Thyroid gland (tissue), 4 donors: Measurements from ENCODE around the gene MED13. TPM values are rescaled to one million over a fixed set of nuclear protein-coding genes. Genes with fewer than 3 reads are reported as not detected.
"Not testable (repeated sequence)": the region's sequence is repeated elsewhere in the genome, so short reads cannot be mapped to it uniquely, and the experiment has no call there.

Experiments used
- DNase-seq, 2 donors: peaks; one replicate each; pipeline ENCODE4 v3.0.0-alpha.2; 2019
- H3K27ac ChIP-seq, 3 donors: fragments of 200-600 bp; sonication (generic); 1 replicate in 2 of 3; 2 replicates in 1 of 3; pipeline ENCODE4 v1.5.1; 2016 to 2019; ENCODE audit warnings: mild to moderate bottlenecking in 1 of 3, moderate library complexity in 1 of 3
- H3K27me3 ChIP-seq: fragments of 200-600 bp; sonication (generic); one replicate; pipeline ENCODE4 v1.5.1; 2019
- H3K36me3 ChIP-seq, 2 donors: fragments of 200-600 bp; sonication (generic); one replicate each; pipeline ENCODE4 v1.5.1; 2016 to 2019
- H3K4me1 ChIP-seq, 2 donors: fragments of 200-600 bp; sonication (generic); one replicate each; pipeline ENCODE4 v1.5.1; 2017 to 2019
- H3K4me3 ChIP-seq, 3 donors: fragments of 200-600 bp; sonication (generic); replicated peaks in 1 of 3; 1 replicate in 2 of 3; 2 replicates in 1 of 3; pipeline ENCODE4 v1.5.1; 2016; ENCODE audit warnings: mild to moderate bottlenecking in 1 of 3
- H3K9me3 ChIP-seq: fragments of 200-600 bp; sonication (generic); one replicate; pipeline ENCODE4 v1.5.1; 2017
- CTCF ChIP-seq, 6 experiments: fragments of 200-600 bp in 3 of 6; fragments of 450-650 bp in 3 of 6; sonication (generic) in 3 of 6; IDR thresholded peaks; one replicate each; pipeline ENCODE4 v1.5.1; 2016 to 2019; ENCODE audit warnings: antibody characterized with exemption in 6 of 6, mild to moderate bottlenecking in 2 of 6, inconsistent platforms in 1 of 6, moderate library complexity in 1 of 6
- POLR2A ChIP-seq, 2 donors: fragments of 450-650 bp; IDR thresholded peaks; one replicate each; pipeline ENCODE4 v1.6.1; 2017; ENCODE audit warnings: antibody characterized with exemption in 2 of 2, mild to moderate bottlenecking in 2 of 2, moderate library complexity in 1 of 2
- WGBS, 2 donors: methylation state at CpG; one replicate each; pipeline ENCODE4 v1.1.5; 2017; 5-methylcytosine and 5-hydroxymethylcytosine counted together
- intact Hi-C: fragments of 100-400 bp; cut with DNase I; formaldehyde crosslinking; loops from one replicate; pipeline ENCODE4 v1.15.1; 2023
- total RNA-seq, 4 donors: library from RNA; depleted of rRNA; stranded (reverse); fragments of >200 nt; gene quantifications; one replicate each; pipeline ENCODE4 v1.2.3, GENCODE V29; 2016

Gene MED13
- total RNA-seq, 4 donors from 2014 or later, result 58.9 to 156 (median 83.3) TPM

- no peaks in the 10 kb centered on the region for H3K27me3 ChIP-seq
- no peak overlapping the region for H3K4me3 ChIP-seq
- TF ChIP-seq POLR2A (IDR thresholded peaks at IDR 0.05) (no peak), CTCF (IDR thresholded peaks at IDR 0.05) (no peak)
- DNase-seq, result no peak
- H3K36me3 ChIP-seq, result no peaks in the 10 kb centered on the region
- H3K4me1 ChIP-seq, result no peaks in the 10 kb centered on the region
- H3K9me3 ChIP-seq, result no peaks in the 10 kb centered on the region
- intact Hi-C loops, result no loop called here
- 76 to 80% methylated on average over 1 to 3 of the region's 3 CpGs for WGBS, 2 donors
- H3K27ac ChIP-seq, result no peak overlapping the region
Measured at GRCh38 chr17:62075308-62075815, 10.3 kb upstream of the MED13 start.

- no peak overlapping the region for H3K4me3 ChIP-seq
- TF ChIP-seq CTCF (IDR thresholded peaks at IDR 0.05), result no peak
- no peak for TF ChIP-seq POLR2A (IDR thresholded peaks at IDR 0.05)
- no peaks in the 10 kb centered on the region for H3K4me1 ChIP-seq
- no peaks in the 10 kb centered on the region for H3K27me3 ChIP-seq
- intact Hi-C loops, result no loop called here
- no peaks in the 10 kb centered on the region for H3K36me3 ChIP-seq
- H3K27ac ChIP-seq, result no peak overlapping the region
- no peaks in the 10 kb centered on the region for H3K9me3 ChIP-seq
- DNase-seq, result no peak
- 95 to 98% methylated on average over 2 of the region's 2 CpGs for WGBS, 2 donors
Measured at GRCh38 chr17:62073993-62074392, 8.9 kb upstream of the MED13 start.

- H3K27ac ChIP-seq, H3K36me3 ChIP-seq, H3K4me3 ChIP-seq, H3K4me1 ChIP-seq, DNase-seq, H3K27me3 ChIP-seq, intact Hi-C loops, H3K9me3 ChIP-seq: not testable (repeated sequence)
- 90 to 91% methylated on average over 21 of the region's 21 CpGs for WGBS, 2 donors
Measured at GRCh38 chr17:62072855-62073254, 7.8 kb upstream of the MED13 start.

- 68 to 76% methylated on average over 2 of the region's 2 CpGs for WGBS, 2 donors
- DNase-seq, result no peak
- intact Hi-C loops, result no loop called here
- Histone ChIP-seq H3K4me3 (no peak overlapping the region), H3K27me3 (no peaks in the 10 kb centered on the region), H3K27ac (no peak overlapping the region), H3K36me3 (no peaks in the 10 kb centered on the region), H3K9me3 (no peaks in the 10 kb centered on the region), H3K4me1 (no peaks in the 10 kb centered on the region)
- TF ChIP-seq POLR2A (IDR thresholded peaks at IDR 0.05) (no peak), CTCF (IDR thresholded peaks at IDR 0.05) (no peak)
Measured at GRCh38 chr17:62070900-62071299, 5.8 kb upstream of the MED13 start.

- Histone ChIP-seq H3K4me3 (no peak overlapping the region), H3K27me3 (no peaks in the 10 kb centered on the region), H3K9me3 (no peaks in the 10 kb centered on the region), H3K4me1 (peaks cover 8 to 15% of the 10 kb centered on the region in 2 donors), H3K36me3 (no peaks in the 10 kb centered on the region), H3K27ac (no peak overlapping the region)
- DNase-seq, result no peak
- intact Hi-C loops, result loop anchor here (10.0 kb wide), 2 partner anchors 143 to 653 kb away; partner anchors contain the start of gene INTS2
- no peak for TF ChIP-seq POLR2A (IDR thresholded peaks at IDR 0.05)
- TF ChIP-seq CTCF (IDR thresholded peaks at IDR 0.05), result no peak
- 93 to 94% methylated on average over 7 of the region's 7 CpGs for WGBS, 2 donors
Measured at GRCh38 chr17:62067165-62068145, 2.4 kb upstream of the MED13 start.
